HepG2 (cell line): ENCODE measurements around the gene SYMPK. TPM values are rescaled to one million over a fixed set of nuclear protein-coding genes. Genes with fewer than 3 reads are reported as not detected.

Source experiments
- BRF2 ChIP-seq: sonication (generic); formaldehyde crosslinking; IDR thresholded peaks from 2 replicates; pipeline ENCODE4 v1.8.1; 2022; ENCODE audit warnings: mild to moderate bottlenecking, missing genetic modification reagents
- CENPX ChIP-seq: sonication (generic); formaldehyde crosslinking; IDR thresholded peaks from 2 replicates; pipeline ENCODE4 v1.9.0; 2021; ENCODE audit warnings: mild to moderate bottlenecking, missing genetic modification reagents, moderate library complexity
- DNMT3B ChIP-seq: conservative IDR thresholded peaks from 2 replicates; pipeline ENCODE4 v1.6.1; 2016; ENCODE audit warnings: missing biosample characterization, control low read depth
- FUBP1 ChIP-seq: sonication (generic); formaldehyde crosslinking; IDR thresholded peaks from 2 replicates; pipeline ENCODE4 v1.5.1; 2020; ENCODE audit warnings: missing genetic modification reagents, mild to moderate bottlenecking, borderline replicate concordance
- HMGXB3 ChIP-seq: sonication (generic); formaldehyde crosslinking; IDR thresholded peaks from 2 replicates; pipeline ENCODE4 v1.4.0; 2020; ENCODE audit warnings: missing genetic modification reagents, borderline replicate concordance
- MIER3 ChIP-seq: IDR thresholded peaks from 2 replicates; pipeline ENCODE4 v1.6.1; 2016; ENCODE audit warnings: missing compliant biosample characterization, borderline replicate concordance
- MTERF4 ChIP-seq: sonication (generic); formaldehyde crosslinking; IDR thresholded peaks from 2 replicates; pipeline ENCODE4 v1.8.0; 2023; ENCODE audit warnings: mild to moderate bottlenecking, missing genetic modification reagents
- REXO4 ChIP-seq: sonication (generic); formaldehyde crosslinking; IDR thresholded peaks from 2 replicates; pipeline ENCODE4 v1.8.0; 2022; ENCODE audit warnings: missing genetic modification reagents, mild to moderate bottlenecking, borderline replicate concordance
- SMAD9 ChIP-seq: sonication (generic); formaldehyde crosslinking; IDR thresholded peaks from 2 replicates; pipeline ENCODE4 v1.5.1; 2020; ENCODE audit warnings: mild to moderate bottlenecking, missing genetic modification reagents
- SRY ChIP-seq: sonication (generic); formaldehyde crosslinking; IDR thresholded peaks from 2 replicates; pipeline ENCODE4 v1.8.0; 2022; ENCODE audit warnings: mild to moderate bottlenecking, missing genetic modification reagents
- STAG1 ChIP-seq: sonication (generic); formaldehyde crosslinking; IDR thresholded peaks from 2 replicates; pipeline ENCODE4 v1.4.0; 2020; ENCODE audit warnings: missing genetic modification reagents
- TARDBP ChIP-seq: sonication (generic); formaldehyde crosslinking; IDR thresholded peaks from 2 replicates; pipeline ENCODE4 v1.8.0; 2022; ENCODE audit warnings: mild to moderate bottlenecking, missing genetic modification reagents
- ZBTB7A ChIP-seq: sonication (generic); formaldehyde crosslinking; IDR thresholded peaks from 2 replicates; pipeline ENCODE4 v1.8.0; 2022; ENCODE audit warnings: mild to moderate bottlenecking, missing genetic modification reagents
- ZNF264 ChIP-seq: sonication (generic); formaldehyde crosslinking; IDR thresholded peaks from 2 replicates; pipeline ENCODE4 v1.4.0; 2020; ENCODE audit warnings: missing genetic modification reagents
- ZNF552 ChIP-seq: sonication (generic); formaldehyde crosslinking; IDR thresholded peaks from 2 replicates; pipeline ENCODE4 v1.9.0; 2022; ENCODE audit warnings: missing genetic modification reagents, mild to moderate bottlenecking, borderline replicate concordance
- ZNF724P ChIP-seq: sonication (generic); formaldehyde crosslinking; IDR thresholded peaks from 2 replicates; pipeline ENCODE4 v1.8.0; 2022; ENCODE audit warnings: missing genetic modification reagents, borderline replicate concordance
- ZNF761 ChIP-seq: sonication (generic); formaldehyde crosslinking; conservative IDR thresholded peaks from 2 replicates; pipeline ENCODE4 v1.4.0; 2020; ENCODE audit warnings: mild to moderate bottlenecking, missing genetic modification reagents
- ZSCAN29 ChIP-seq: sonication (generic); formaldehyde crosslinking; conservative IDR thresholded peaks from 2 replicates; pipeline ENCODE4 v1.4.0; 2020; ENCODE audit warnings: mild to moderate bottlenecking, missing genetic modification reagents
- polyA plus RNA-seq, 8 experiments: library from polyadenylated mRNA; depleted of rRNA in 3 of 8; stranded (reverse) in 7 of 8; unstranded in 1 of 8; fragments of >200 nt; fragmentation: Illumina TruSeq in 4 of 8; extraction: Trizol in 4 of 8; gene quantifications; 2 replicates each; pipeline versions ENCODE4 v1.2.1 to v1.2.3, GENCODE V29; 2011 to 2016; ENCODE audit warnings: low read depth in 4 of 8, missing spikeins in 1 of 8, mixed read lengths in 1 of 8; ENCODE audit not compliant: insufficient read depth in 1 of 8
- total RNA-seq, 5 experiments: library from RNA; depleted of rRNA; stranded (reverse); fragments of >200 nt; fragmentation: Illumina TruSeq; extraction: Trizol; gene quantifications; 2 replicates each; pipeline ENCODE4 v1.2.3, GENCODE V29; 2016; ENCODE audit warnings: low read depth in 1 of 5
- TF ChIP-seq, protein P1 (sequence below): IDR thresholded peaks from 2 replicates; pipeline ENCODE4 v1.6.1; 2016; ENCODE audit warnings: missing genetic modification reagents, missing compliant biosample characterization

Gene SYMPK
- total and polyA plus RNA-seq, 2 of the 13 experiments (the other 11 are each of a cell fraction or from before 2014, with no cell fraction given), result 21.9 to 55.7 TPM

- peak; percentile 24; the same call in 1 of the 2 replicates for TF ChIP-seq ZNF264 (CRISPR knock-in tag)
- 0 out of 2 replicates have a peak, but pooled peaks have one; percentile 26 for TF ChIP-seq DNMT3B (CRISPR knock-in tag)
- TF ChIP-seq MIER3, result peak; percentile 64; the same call in 1 of the 2 replicates
- TF ChIP-seq ZNF761, result 0 out of 2 replicates have a peak, but pooled peaks have one; percentile 62
- TF ChIP-seq REXO4 (CRISPR knock-in tag), result no peak
- peak; percentile 65 for TF ChIP-seq STAG1 (CRISPR knock-in tag)
- 0 out of 2 replicates have a peak, but pooled peaks have one; percentile 55 for TF ChIP-seq ZSCAN29 (CRISPR knock-in tag)
- no peak for TF ChIP-seq SMAD9 (CRISPR knock-in tag)
- TF ChIP-seq BRF2 (CRISPR knock-in tag), result peak; percentile 43; the same call in 1 of the 2 replicates
- TF ChIP-seq ZNF724P, result no peak
- TF ChIP-seq TARDBP (CRISPR knock-in tag), result no peak
- TF ChIP-seq MTERF4, result peak; percentile 96
- peak; percentile 93; the same call in 1 of the 2 replicates for TF ChIP-seq SRY
- TF ChIP-seq FUBP1 (CRISPR knock-in tag), result peak; percentile 86; the same call in 1 of the 2 replicates
- peak; percentile 61; the same call in 1 of the 2 replicates for TF ChIP-seq ZNF552
- TF ChIP-seq CENPX (CRISPR knock-in tag), result no peak
- TF ChIP-seq ZBTB7A, result no peak
- TF ChIP-seq, protein P1, sequence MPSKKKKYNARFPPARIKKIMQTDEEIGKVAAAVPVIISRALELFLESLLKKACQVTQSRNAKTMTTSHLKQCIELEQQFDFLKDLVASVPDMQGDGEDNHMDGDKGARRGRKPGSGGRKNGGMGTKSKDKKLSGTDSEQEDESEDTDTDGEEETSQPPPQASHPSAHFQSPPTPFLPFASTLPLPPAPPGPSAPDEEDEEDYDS (CRISPR knock-in tag), result peak; percentile 74
- 0 out of 2 replicates have a peak, but pooled peaks have one; percentile 79 for TF ChIP-seq HMGXB3 (CRISPR knock-in tag)
Measured at GRCh38 chr19:45770192-45771101, 92.5 kb downstream of the SYMPK start (continued).
